ENCODE data around the gene ZNF444.

GRCh38 chr19:56139847-56140582 lies 1.1 kb upstream of the ZNF444 start:
- TF ChIP-seq ZNF274 (IDR thresholded peaks at IDR 0.05; ENCODE audit: borderline replicate concordance, extremely low read depth, low read length): no peak
- TF ChIP-seq CTCF (IDR thresholded peaks at IDR 0.05; ENCODE audit: control extremely low read depth in 1 of 3, insufficient read depth in 1 of 3, low read depth in 1 of 3, low read length in 3 of 3): no peak
- TF ChIP-seq EP300 (IDR thresholded peaks at IDR 0.05; ENCODE audit: borderline replicate concordance in 1 of 2, low read depth in 2 of 2, low read length in 2 of 2): no peak

Data from H1 (cell line).